HCT116 (cell line): ENCODE results near the gene PKM.

Experiments used
- CEBPB ChIP-seq: IDR thresholded peaks from 2 replicates; pipeline ENCODE4 v1.6.1; 2012; ENCODE audit warnings: low read depth
- EGR1 ChIP-seq: IDR thresholded peaks from 2 replicates; pipeline ENCODE4 v1.6.1; 2012; ENCODE audit warnings: low read depth
- EZH2 ChIP-seq: fragments of 200-600 bp; sonication (generic); IDR thresholded peaks from 2 replicates; pipeline ENCODE4 v1.6.1; 2017; ENCODE audit warnings: antibody characterized with exemption, mixed run types
- POLR2A ChIP-seq: IDR thresholded peaks from 2 replicates; pipeline ENCODE4 v1.7.0; 2011; ENCODE audit warnings: borderline replicate concordance; ENCODE audit not compliant: insufficient read depth, insufficient read length; ENCODE audit errors: extremely low read depth
- POLR2AphosphoS5 ChIP-seq: IDR thresholded peaks from 2 replicates; pipeline ENCODE4 v1.6.1; 2011; ENCODE audit warnings: mild to moderate bottlenecking, low read depth, low read length, moderate library complexity
- RAD21 ChIP-seq: IDR thresholded peaks from 2 replicates; pipeline ENCODE4 v1.6.1; 2012; ENCODE audit warnings: low read depth, mild to moderate bottlenecking
- YY1 ChIP-seq: IDR thresholded peaks from 2 replicates; pipeline ENCODE4 v1.6.1; 2011; ENCODE audit warnings: low read length, low read depth, moderate library complexity, mild to moderate bottlenecking; ENCODE audit not compliant: insufficient replicate concordance; ENCODE audit errors: extremely low read depth
- ZFX ChIP-seq: fragments of 450-650 bp; IDR thresholded peaks from 2 replicates; pipeline ENCODE4 v1.6.1; 2017
- TF ChIP-seq, protein P1 (sequence below), 3 experiments: fragments of 200-600 bp in 1 of 3; sonication (generic) in 1 of 3; IDR thresholded peaks in 2 of 3; conservative IDR thresholded peaks in 1 of 3; 2 replicates each; pipeline ENCODE4 v1.5.1; 2012 to 2017; ENCODE audit warnings: low read depth in 2 of 3, low read length in 2 of 3, antibody characterized with exemption in 1 of 3, borderline replicate concordance in 1 of 3, control low read depth in 1 of 3, mild to moderate bottlenecking in 1 of 3, mixed read lengths in 1 of 3, mixed run types in 1 of 3, moderate library complexity in 1 of 3; ENCODE audit not compliant: insufficient read depth in 1 of 3

DNA sequence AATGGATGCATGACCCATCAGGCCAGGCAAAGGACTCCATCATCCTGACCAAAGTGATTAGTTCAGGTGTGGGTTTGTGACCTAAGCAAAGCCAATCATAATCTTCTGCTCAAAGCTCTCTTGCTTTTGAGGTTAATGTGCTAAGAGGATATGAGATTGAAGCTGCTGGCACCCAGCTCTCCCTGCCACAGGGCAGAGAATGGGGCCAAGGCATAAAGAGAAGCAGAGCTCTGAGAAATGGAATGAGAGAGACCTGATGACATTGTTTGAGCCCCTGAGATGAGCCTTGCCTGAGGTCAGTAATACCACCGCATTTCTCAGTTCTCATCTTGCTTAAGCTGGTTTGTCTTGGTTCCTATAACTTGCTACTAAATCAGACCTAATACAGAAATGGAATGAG, 47.7 kb upstream of the PKM start:
- TF ChIP-seq, protein P1, sequence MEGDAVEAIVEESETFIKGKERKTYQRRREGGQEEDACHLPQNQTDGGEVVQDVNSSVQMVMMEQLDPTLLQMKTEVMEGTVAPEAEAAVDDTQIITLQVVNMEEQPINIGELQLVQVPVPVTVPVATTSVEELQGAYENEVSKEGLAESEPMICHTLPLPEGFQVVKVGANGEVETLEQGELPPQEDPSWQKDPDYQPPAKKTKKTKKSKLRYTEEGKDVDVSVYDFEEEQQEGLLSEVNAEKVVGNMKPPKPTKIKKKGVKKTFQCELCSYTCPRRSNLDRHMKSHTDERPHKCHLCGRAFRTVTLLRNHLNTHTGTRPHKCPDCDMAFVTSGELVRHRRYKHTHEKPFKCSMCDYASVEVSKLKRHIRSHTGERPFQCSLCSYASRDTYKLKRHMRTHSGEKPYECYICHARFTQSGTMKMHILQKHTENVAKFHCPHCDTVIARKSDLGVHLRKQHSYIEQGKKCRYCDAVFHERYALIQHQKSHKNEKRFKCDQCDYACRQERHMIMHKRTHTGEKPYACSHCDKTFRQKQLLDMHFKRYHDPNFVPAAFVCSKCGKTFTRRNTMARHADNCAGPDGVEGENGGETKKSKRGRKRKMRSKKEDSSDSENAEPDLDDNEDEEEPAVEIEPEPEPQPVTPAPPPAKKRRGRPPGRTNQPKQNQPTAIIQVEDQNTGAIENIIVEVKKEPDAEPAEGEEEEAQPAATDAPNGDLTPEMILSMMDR (IDR thresholded peaks at IDR 0.05 in 2 of 3, conservative IDR thresholded peaks at IDR 0.05 in 1 of 3; ENCODE audit: borderline replicate concordance in 1 of 3, insufficient read depth in 1 of 3, low read depth in 2 of 3, low read length in 2 of 3) = no peak
- TF ChIP-seq EGR1 (no peak), CEBPB (no peak), RAD21 (no peak), EZH2 (no peak), POLR2AphosphoS5 (no peak), POLR2A (no peak), ZFX (no peak), YY1 (no peak)
